NOMO-1 treated with dmso at 0.1 percent for 144 hours (cell line): ENCODE data around the gene CNGA2.

Experiments used
- DNase-seq: peaks from one replicate; lab custom pipeline; 2025; ENCODE audit not compliant: unreplicated experiment; lab: John Stamatoyannopoulos, UW

CNGA2 gene

GRCh38 chrX:151793886-151794285 is 59.3 kb downstream of the CNGA2 start:
- no peak for DNase-seq
